Pancreas (tissue), 10 donors: ENCODE measurements around the gene KLF1. TPM values are rescaled to one million over a fixed set of nuclear protein-coding genes. Genes with fewer than 3 reads are reported as not detected.

Experiments
- ATAC-seq, 4 donors: fragments of 200-7000 bp; cut with Tn5 transposase; one replicate each; pipeline versions ENCODE4 v1.8.0 to v1.9.1; 2020; ENCODE audit warnings: mild to moderate bottlenecking in 4 of 4, moderate library complexity in 4 of 4
- DNase-seq, 6 donors: peaks; one replicate each; pipeline ENCODE4 v3.0.0-alpha.2; 2020
- FAIRE-seq: peaks from 2 replicates; lab custom pipeline; 2012; peaks lifted over from hg19 to GRCh38; lab: Jason Lieb, UNC
- H3K27ac ChIP-seq, 4 donors: fragments of 200-600 bp; sonication (generic); 1 replicate in 3 of 4; 2 replicates in 1 of 4; pipeline versions ENCODE4 v1.5.0 to v1.8.0; 2020
- H3K27me3 ChIP-seq, 4 donors: fragments of 200-600 bp; one replicate each; pipeline ENCODE4 v1.8.0; 2021
- H3K36me3 ChIP-seq, 3 donors: fragments of 200-600 bp; sonication (generic) in 1 of 3; one replicate each; pipeline versions ENCODE4 v1.5.0 to v1.8.0; 2020 to 2021
- H3K4me1 ChIP-seq, 3 donors: fragments of 200-600 bp; one replicate each; pipeline ENCODE4 v1.8.0; 2021
- H3K4me3 ChIP-seq, 4 donors: fragments of 200-600 bp; sonication (generic) in 2 of 4; one replicate each; pipeline versions ENCODE4 v1.5.0 to v1.8.0; 2020 to 2021
- H3K9me3 ChIP-seq, 4 donors: fragments of 200-600 bp; one replicate each; pipeline ENCODE4 v1.8.0; 2021
- WGBS, 2 donors: extraction: QIAGEN DNeasy Blood & Tissue Kit; methylation state at CpG; one replicate each; pipeline ENCODE4 v1.1.7; 2013; 5-methylcytosine and 5-hydroxymethylcytosine counted together
- intact Hi-C, 3 donors: fragments of 100-400 bp; cut with DNase I; formaldehyde crosslinking; loops; one replicate each; pipeline versions ENCODE4 v1.11.1 to v1.14.2; 2022
- polyA plus RNA-seq, 2 donors: library from polyadenylated mRNA; stranded (reverse); fragments of 200-250 nt; gene quantifications; one replicate each; pipeline ENCODE4 v1.2.3, GENCODE V29; 2013
- total RNA-seq, 6 donors: library from RNA; stranded (reverse); fragmentation: NEBNext Ultra II Directional in 4 of 6; extraction: Animal tissue kit (Norgen Biotek cat#: 25700) in 4 of 6; gene quantifications; one replicate each; pipeline versions ENCODE4 v1.2.1 to v1.2.4, GENCODE V29; 2021 to 2023
- TF ChIP-seq, protein P1 (sequence below), 4 donors: fragments of 200-600 bp; sonication (generic) in 3 of 4; IDR thresholded peaks; one replicate each; pipeline versions ENCODE4 v1.5.0 to v1.8.0; 2021; ENCODE audit warnings: antibody characterized with exemption in 4 of 4
- donor health status: healthy with polysubstance abuse.
- donor health status: DM: no; HTN: no; CAD: no; lungs with moderate emphysema.
- donor health status: DM: no; HTN: no; CAD: no.
- donor health status: control.
- donor health status: control.
- donor health status: Bipolar disorder and iron deficiency.
- donor health status: DM: yes; HTN: yes; CAD: no.
- donor health status: DM: no; HTN: no; CAD: no.
- donor health status: DM: no; HTN: no; CAD: no.
- donor health status: DM: yes; HTN: yes; CAD: no.

The KLF1 gene
- total and polyA plus RNA-seq, 8 donors: 0.12 to 0.22 TPM; not detected in 6

DNA sequence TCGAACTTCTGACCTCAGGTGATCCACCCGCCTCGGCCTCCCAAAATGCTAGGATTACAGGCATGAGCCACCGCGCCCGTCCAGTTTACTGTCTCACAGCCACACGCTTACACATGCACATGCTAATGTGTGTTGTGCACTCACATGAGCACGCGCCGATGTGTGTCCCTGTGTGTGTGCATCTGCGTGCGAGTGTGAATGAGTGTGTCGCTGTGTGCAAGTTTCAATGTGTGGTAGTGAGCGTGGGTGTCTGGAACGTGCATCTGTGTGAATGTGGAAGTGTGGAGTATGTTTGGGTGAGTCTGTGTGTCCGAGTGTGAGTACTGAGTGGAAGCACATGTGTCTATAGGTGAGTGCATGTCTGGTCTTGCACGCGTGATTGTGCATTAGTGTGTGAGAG lies 44.5 kb downstream of the KLF1 start:
- H3K27me3 ChIP-seq: peaks cover 0 to 10% (median 3%) of the 10 kb centered on the region in 4 donors
- no peak overlapping the region for H3K27ac ChIP-seq
- no peaks in the 10 kb centered on the region for H3K36me3 ChIP-seq
- H3K9me3 ChIP-seq: no peaks in the 10 kb centered on the region
- 78 to 85% methylated on average over 18 of the region's 18 CpGs for WGBS, 2 donors
- peaks cover 0 to 9% (median 0%) of the 10 kb centered on the region in 3 donors for H3K4me1 ChIP-seq
- TF ChIP-seq, protein P1, sequence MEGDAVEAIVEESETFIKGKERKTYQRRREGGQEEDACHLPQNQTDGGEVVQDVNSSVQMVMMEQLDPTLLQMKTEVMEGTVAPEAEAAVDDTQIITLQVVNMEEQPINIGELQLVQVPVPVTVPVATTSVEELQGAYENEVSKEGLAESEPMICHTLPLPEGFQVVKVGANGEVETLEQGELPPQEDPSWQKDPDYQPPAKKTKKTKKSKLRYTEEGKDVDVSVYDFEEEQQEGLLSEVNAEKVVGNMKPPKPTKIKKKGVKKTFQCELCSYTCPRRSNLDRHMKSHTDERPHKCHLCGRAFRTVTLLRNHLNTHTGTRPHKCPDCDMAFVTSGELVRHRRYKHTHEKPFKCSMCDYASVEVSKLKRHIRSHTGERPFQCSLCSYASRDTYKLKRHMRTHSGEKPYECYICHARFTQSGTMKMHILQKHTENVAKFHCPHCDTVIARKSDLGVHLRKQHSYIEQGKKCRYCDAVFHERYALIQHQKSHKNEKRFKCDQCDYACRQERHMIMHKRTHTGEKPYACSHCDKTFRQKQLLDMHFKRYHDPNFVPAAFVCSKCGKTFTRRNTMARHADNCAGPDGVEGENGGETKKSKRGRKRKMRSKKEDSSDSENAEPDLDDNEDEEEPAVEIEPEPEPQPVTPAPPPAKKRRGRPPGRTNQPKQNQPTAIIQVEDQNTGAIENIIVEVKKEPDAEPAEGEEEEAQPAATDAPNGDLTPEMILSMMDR (IDR thresholded peaks at IDR 0.05): no peak
- ATAC-seq (no peak), DNase-seq (no peak), FAIRE-seq (no peak)
- no peak overlapping the region for H3K4me3 ChIP-seq
- intact Hi-C loops: loop anchor here in 2 of 3 donors (5.0 to 10.0 kb wide), 4 partner anchors 80 to 268 kb away; partner anchors contain the start of gene BEST2 (in 1 of the 2)

DNA sequence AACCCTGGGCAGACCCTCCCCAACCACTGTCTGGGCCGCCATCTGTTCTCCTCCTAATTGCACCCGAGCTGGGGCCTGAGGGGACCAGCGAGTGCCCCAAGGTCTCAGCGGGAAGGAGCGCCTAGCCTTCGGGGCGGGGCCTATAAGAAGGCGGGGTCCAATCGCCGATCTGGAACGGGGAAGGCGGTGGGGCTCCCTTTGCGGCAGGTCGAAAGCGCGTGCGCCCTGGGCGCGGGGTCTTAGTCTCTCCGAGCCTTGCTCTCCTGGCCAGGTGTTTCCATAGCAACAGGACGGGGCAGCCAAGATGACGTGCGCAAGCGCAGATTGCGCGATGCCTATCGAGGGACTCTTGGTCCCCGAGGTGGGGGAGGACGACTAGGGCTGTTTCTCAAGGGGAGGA lies 45.9 kb downstream of the KLF1 start:
- Histone ChIP-seq H3K27me3 (peaks cover 0 to 10% (median 3%) of the 10 kb centered on the region in 4 donors), H3K4me3 (peak overlapping the region in 1 of 4 donors; percentile 28), H3K36me3 (no peaks in the 10 kb centered on the region), H3K9me3 (no peaks in the 10 kb centered on the region), H3K27ac (no peak overlapping the region), H3K4me1 (peaks cover 0 to 6% (median 0%) of the 10 kb centered on the region in 3 donors)
- 1 to 3% methylated on average over 29 of the region's 29 CpGs for WGBS, 2 donors
- peak in 4 of 6 donors; percentile 43 to 77 (median 58) for DNase-seq
- intact Hi-C loops: loop anchor here in 2 of 3 donors (5.0 to 10.0 kb wide), 4 partner anchors 79 to 266 kb away; partner anchors contain the start of gene BEST2 (in 1 of the 2)
- FAIRE-seq: no peak
- TF ChIP-seq, protein P1 (IDR thresholded peaks at IDR 0.05): no peak
- peak in 3 of 4 donors; percentile 28 to 35 (median 34) for ATAC-seq

DNA sequence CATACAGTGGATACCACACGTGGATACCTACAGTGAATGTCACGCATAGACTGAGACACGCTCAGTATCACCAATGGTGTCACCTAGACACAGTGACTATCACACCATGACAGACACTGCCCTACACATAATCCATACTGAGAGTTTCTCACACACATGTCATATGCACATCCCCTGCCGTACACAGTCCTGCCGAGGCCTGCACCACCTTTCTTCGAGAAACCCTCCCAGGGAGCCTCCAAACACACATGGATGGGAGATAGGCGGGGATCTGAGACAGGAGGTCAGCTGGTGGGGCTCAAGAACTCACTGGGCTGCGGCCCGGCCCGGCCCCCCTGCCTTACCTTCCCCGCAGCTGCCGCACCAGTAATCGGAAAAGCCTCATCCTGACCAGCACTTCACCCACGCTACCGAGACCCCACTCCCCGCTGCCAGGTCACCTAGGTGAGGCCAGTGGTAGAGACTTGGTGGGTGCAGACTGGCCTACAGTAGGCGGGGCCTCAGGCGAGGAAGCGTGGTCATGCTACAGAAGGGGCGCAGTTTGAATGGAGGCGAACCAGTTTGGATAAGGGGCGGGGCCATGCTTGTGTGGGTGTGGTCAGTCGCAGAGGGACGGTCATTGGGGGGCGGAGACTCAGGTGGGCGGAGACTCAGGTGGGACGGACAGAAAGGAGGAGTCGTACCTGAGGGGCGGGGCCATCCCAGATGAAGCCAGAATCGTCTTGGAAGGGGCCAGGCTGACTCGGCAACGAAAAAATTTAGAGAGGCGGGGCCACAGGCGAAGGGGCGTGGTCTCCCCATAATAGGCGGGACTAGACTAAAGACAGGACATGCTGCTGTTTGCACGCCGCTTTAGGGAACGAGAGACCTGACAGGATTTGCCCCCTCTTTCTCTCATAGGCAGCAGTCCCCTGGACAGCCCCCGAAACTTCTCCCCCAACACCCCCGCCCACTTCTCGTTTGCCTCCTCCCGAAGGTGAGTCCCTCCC lies 46.6 kb downstream of the KLF1 start:
- peak overlapping the region in 1 of 4 donors; percentile 28 for H3K4me3 ChIP-seq
- H3K4me1 ChIP-seq: peaks cover 0 to 6% (median 0%) of the 10 kb centered on the region in 3 donors

DNA sequence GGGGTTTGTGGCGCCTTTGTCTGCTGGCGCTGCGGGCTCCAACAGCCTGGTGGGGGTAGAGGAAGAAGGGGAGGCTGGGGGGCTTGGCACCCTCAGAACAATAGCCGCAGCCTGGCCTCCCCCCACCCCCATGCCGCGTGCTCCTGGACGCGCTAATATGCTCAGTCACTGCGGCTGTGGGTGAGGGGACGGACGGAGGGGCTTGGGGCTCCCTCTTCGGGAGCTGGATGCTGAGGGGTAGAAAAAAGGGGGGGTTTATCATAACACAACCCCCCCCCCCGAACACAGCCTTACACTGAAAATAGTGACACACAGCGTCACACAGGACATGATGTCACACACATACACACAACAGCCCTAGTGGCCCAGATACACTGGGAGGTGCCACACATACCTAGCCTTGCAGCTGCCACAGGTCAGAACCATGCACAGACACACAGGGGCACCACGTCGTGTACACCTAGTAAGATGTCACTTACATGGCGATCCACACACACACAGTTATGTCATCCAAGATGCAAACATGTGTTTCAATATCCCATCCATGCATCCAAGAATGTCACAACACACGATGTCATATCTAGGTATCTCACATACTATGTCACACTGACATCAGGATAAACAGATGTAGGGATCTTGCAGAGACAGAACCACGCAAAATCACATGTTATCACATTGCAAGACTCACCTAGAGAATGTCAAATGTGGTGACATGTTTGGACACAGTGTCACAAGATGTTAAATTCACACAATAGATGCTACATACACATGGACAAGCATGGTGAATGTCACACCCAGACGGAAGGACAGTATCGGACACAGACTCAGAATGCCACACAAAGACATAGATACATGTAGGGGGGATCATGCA lies 47.9 kb downstream of the KLF1 start:
- DNase-seq (no peak), ATAC-seq (no peak), FAIRE-seq (no peak)
- Histone ChIP-seq H3K4me3 (peak overlapping the region in 1 of 4 donors; percentile 36), H3K4me1 (peaks cover 0 to 8% (median 0%) of the 10 kb centered on the region in 3 donors), H3K36me3 (no peaks in the 10 kb centered on the region), H3K27me3 (peaks cover 0 to 29% (median 3%) of the 10 kb centered on the region in 4 donors), H3K27ac (no peak overlapping the region), H3K9me3 (no peaks in the 10 kb centered on the region)
- TF ChIP-seq, protein P1 (IDR thresholded peaks at IDR 0.05): no peak
- intact Hi-C loops: no loop called here
- 14 to 17% methylated on average over 21 of the region's 21 CpGs for WGBS, 2 donors

More for the DNA sequence above, 46.6 kb downstream of the KLF1 start:
- intact Hi-C loops: loop anchor here in 2 of 3 donors (5.0 to 10.0 kb wide), 4 partner anchors 78 to 266 kb away; partner anchors contain the start of gene BEST2 (in 1 of the 2)
- no peaks in the 10 kb centered on the region for H3K36me3 ChIP-seq
- no peaks in the 10 kb centered on the region for H3K9me3 ChIP-seq
- FAIRE-seq: no peak
- H3K27me3 ChIP-seq: peaks cover 0 to 16% (median 3%) of the 10 kb centered on the region in 4 donors
- ATAC-seq: peak; percentile 28 to 70 (median 60)
- 29% methylated on average over 42 to 43 of the region's 43 CpGs for WGBS, 2 donors
- H3K27ac ChIP-seq: no peak overlapping the region
- peak; percentile 31 to 81 (median 70) for DNase-seq
- TF ChIP-seq, protein P1 (IDR thresholded peaks at IDR 0.05): no peak
